PC-3 (cell line): ENCODE data around the gene IGFLR1. TPM values are rescaled to one million over a fixed set of nuclear protein-coding genes. Genes with fewer than 3 reads are reported as not detected.

Source experiments
- ATAC-seq: fragments of 200-7000 bp; cut with Tn5 transposase; 2 replicates; pipeline ENCODE4 v1.9.1; 2020; ENCODE audit warnings: mild to moderate bottlenecking, moderate library complexity
- BruUV-seq: library from RNA; stranded (reverse); fragments of 400-500 nt; replicated peaks from 2 replicates; lab custom pipeline; 2021; lab: Mats Ljungman, UMichigan
- CTCF ChIA-PET: fragments of 300-600 bp; sonication (Branson Sonifier 250); formaldehyde crosslinking; loops from one replicate; lab custom pipeline; 2022; ENCODE audit warnings: antibody characterized with exemption; lab: Charles Lee
- POLR2A ChIA-PET: fragments of 300-600 bp; sonication (Branson Sonifier 250); formaldehyde crosslinking; loops from one replicate; lab custom pipeline; 2022; ENCODE audit warnings: antibody characterized with exemption; ENCODE audit not compliant: unreplicated experiment; lab: Charles Lee
- DNase-seq: peaks from one replicate; pipeline ENCODE4 v3.0.0-alpha.2; 2015
- H2AFZ ChIP-seq: fragments of 300-600 bp; sonication (generic); 2 replicates; pipeline ENCODE4 v1.6.0; 2016; ENCODE audit warnings: antibody characterized with exemption, low read length
- H3F3A ChIP-seq: fragments of 300-600 bp; sonication (generic); one replicate; pipeline ENCODE4 v1.6.0; 2017; ENCODE audit warnings: antibody characterized with exemption, low read length, control low read depth, mild to moderate bottlenecking; ENCODE audit not compliant: unreplicated experiment
- H3K27ac ChIP-seq: fragments of 300-600 bp; sonication (generic); 2 replicates; pipeline ENCODE4 v1.5.1; 2016; ENCODE audit warnings: mild to moderate bottlenecking, low read length
- H3K27me3 ChIP-seq: fragments of 300-600 bp; sonication (generic); 2 replicates; pipeline ENCODE4 v1.6.1; 2016; ENCODE audit warnings: low read length, mixed read lengths
- H3K36me3 ChIP-seq: fragments of 300-600 bp; sonication (generic); 2 replicates; pipeline ENCODE4 v1.6.1; 2016; ENCODE audit warnings: low read depth, mixed run types, low read length, mixed read lengths
- H3K4me1 ChIP-seq: fragments of 300-600 bp; sonication (generic); 2 replicates; pipeline ENCODE4 v1.5.1; 2016; ENCODE audit warnings: low read length; ENCODE audit not compliant: insufficient read depth
- H3K4me2 ChIP-seq: fragments of 300-600 bp; sonication (generic); 2 replicates; pipeline ENCODE4 v1.6.0; 2016; ENCODE audit warnings: low read length
- H3K4me3 ChIP-seq: fragments of 300-600 bp; sonication (generic); 2 replicates; pipeline ENCODE4 v1.5.1; 2016; ENCODE audit warnings: mild to moderate bottlenecking, low read length, mixed read lengths
- H3K79me2 ChIP-seq: fragments of 300-600 bp; sonication (generic); 2 replicates; pipeline ENCODE4 v1.6.1; 2017; ENCODE audit warnings: low read length, mixed read lengths
- H3K9ac ChIP-seq: fragments of 300-600 bp; sonication (generic); 2 replicates; pipeline ENCODE4 v1.6.0; 2016; ENCODE audit warnings: mild to moderate bottlenecking, low read length
- H3K9me2 ChIP-seq: fragments of 300-600 bp; sonication (generic); replicated peaks from 2 replicates; pipeline ENCODE4 v1.6.1; 2016; ENCODE audit warnings: mixed run types, low read length, mixed read lengths
- H3K9me3 ChIP-seq: fragments of 300-600 bp; sonication (generic); 2 replicates; pipeline ENCODE4 v1.6.1; 2016; ENCODE audit warnings: low read length, mixed read lengths
- H4K20me1 ChIP-seq: fragments of 300-600 bp; sonication (generic); 2 replicates; pipeline ENCODE4 v1.6.1; 2016; ENCODE audit warnings: low read length, mixed read lengths
- CTCF ChIP-seq: fragments of 300-600 bp; sonication (generic); conservative IDR thresholded peaks from 2 replicates; pipeline ENCODE4 v1.5.1; 2017; ENCODE audit warnings: antibody characterized with exemption, low read depth, mild to moderate bottlenecking, low read length
- EZH2 ChIP-seq: fragments of 300-600 bp; sonication (generic); IDR thresholded peaks from one replicate; pipeline ENCODE4 v1.6.1; 2017; ENCODE audit warnings: antibody characterized with exemption, mild to moderate bottlenecking, low read length; ENCODE audit not compliant: unreplicated experiment
- EZH2phosphoT487 ChIP-seq: fragments of 300-600 bp; sonication (generic); IDR thresholded peaks from 2 replicates; pipeline ENCODE4 v1.6.1; 2018; ENCODE audit warnings: mild to moderate bottlenecking, antibody characterized with exemption, low read length, borderline replicate concordance
- intact Hi-C: fragments of 100-400 bp; cut with micrococcal nuclease; formaldehyde crosslinking; loops from 2 replicates; pipeline ENCODE4 v1.9.0; 2023
- total RNA-seq: library from RNA; depleted of rRNA; stranded (reverse); fragments of >200 nt; gene quantifications from 2 replicates; pipeline ENCODE4 v1.2.3, GENCODE V29; 2014

IGFLR1 gene
- total RNA-seq, 1 experiment from 2014 or later = 9.3 TPM

GRCh38 chr19:35734889-35735288 lies 7.4 kb downstream of the IGFLR1 start:
- H3K9me2 ChIP-seq = no peaks in the 10 kb centered on the region
- no peaks in the 10 kb centered on the region for H3K79me2 ChIP-seq
- H2AFZ ChIP-seq = no peak overlapping the region
- DNase-seq = no peak
- H3K9ac ChIP-seq = no peak overlapping the region
- no peaks in the 10 kb centered on the region for H3F3A ChIP-seq
- no TSS peak for BruUV-seq
- TF ChIP-seq CTCF = no peak
- TF ChIP-seq EZH2 = no peak
- no peak for TF ChIP-seq EZH2phosphoT487
- H3K27me3 ChIP-seq = no peaks in the 10 kb centered on the region
- H4K20me1 ChIP-seq = no peaks in the 10 kb centered on the region
- no peak overlapping the region for H3K4me2 ChIP-seq
- no peaks in the 10 kb centered on the region; the same call in 1 of the 2 replicates for H3K36me3 ChIP-seq
- ChIA-PET CTCF (no interaction called here), POLR2A (no interaction called here)
- no peak overlapping the region for H3K27ac ChIP-seq
- intact Hi-C loops = no loop called here
- no peaks in the 10 kb centered on the region for H3K4me1 ChIP-seq
- no peak overlapping the region for H3K4me3 ChIP-seq
- no peak for ATAC-seq
- H3K9me3 ChIP-seq = no peaks in the 10 kb centered on the region

GRCh38 chr19:35734273-35734672 lies 8.0 kb downstream of the IGFLR1 start:
- Histone ChIP-seq H3K36me3 (no peaks in the 10 kb centered on the region; the same call in 1 of the 2 replicates), H3K9ac (no peak overlapping the region), H2AFZ (no peak overlapping the region), H3K9me2 (no peaks in the 10 kb centered on the region), H3K4me1 (no peaks in the 10 kb centered on the region), H3K9me3 (no peaks in the 10 kb centered on the region), H3K4me2 (no peak overlapping the region), H3K27ac (no peak overlapping the region), H3F3A (no peaks in the 10 kb centered on the region), H3K4me3 (no peak overlapping the region), H3K79me2 (no peaks in the 10 kb centered on the region), H3K27me3 (no peaks in the 10 kb centered on the region), H4K20me1 (no peaks in the 10 kb centered on the region)
- ChIA-PET POLR2A (no interaction called here), CTCF (no interaction called here)
- intact Hi-C loops = no loop called here
- no TSS peak for BruUV-seq
- ATAC-seq (no peak), DNase-seq (no peak)
- TF ChIP-seq CTCF = no peak

GRCh38 chr19:35733180-35734125 lies 8.8 kb downstream of the IGFLR1 start:
- no peak for ATAC-seq
- POLR2A ChIA-PET = no interaction called here

More at GRCh38 chr19:35733180-35734125, 8.8 kb downstream of the IGFLR1 start:
- Histone ChIP-seq H3K9me3 (no peaks in the 10 kb centered on the region), H3K79me2 (no peaks in the 10 kb centered on the region), H3K36me3 (no peaks in the 10 kb centered on the region; the same call in 1 of the 2 replicates), H3K4me2 (no peak overlapping the region), H3F3A (no peaks in the 10 kb centered on the region), H3K9ac (no peak overlapping the region), H4K20me1 (no peaks in the 10 kb centered on the region), H3K4me3 (no peak overlapping the region), H3K9me2 (no peaks in the 10 kb centered on the region), H3K27ac (no peak overlapping the region), H3K4me1 (no peaks in the 10 kb centered on the region), H3K27me3 (no peaks in the 10 kb centered on the region), H2AFZ (no peak overlapping the region)
- no peak for DNase-seq
- BruUV-seq = no TSS peak
- TF ChIP-seq EZH2 (no peak), CTCF (no peak), EZH2phosphoT487 (no peak)
- CTCF ChIA-PET = no interaction called here
- intact Hi-C loops = no loop called here
